CD4-positive, alpha-beta T cell treated with Interleukin-2 at 100 ng/mL for 4 hours (primary cell): Measurements from ENCODE around the gene SHISA6.

ENCODE experiments used
- DNase-seq: peaks from one replicate; pipeline ENCODE4 v3.0.0-alpha.2; 2020; ENCODE audit warnings: low spot score

SHISA6 gene

GRCh38 chr17:11545002-11545401 is 304.0 kb downstream of the SHISA6 start:
- DNase-seq = no peak

GRCh38 chr17:11545696-11546095 is 304.7 kb downstream of the SHISA6 start:
- no peak for DNase-seq

GRCh38 chr17:11547853-11548252 is 306.8 kb downstream of the SHISA6 start:
- DNase-seq = no peak

GRCh38 chr17:11548398-11548797 is 307.4 kb downstream of the SHISA6 start:
- DNase-seq = no peak

- DNase-seq = no peak
Observed at GRCh38 chr17:11550431-11550830, 309.4 kb downstream of the SHISA6 start.

- DNase-seq = no peak
Observed at GRCh38 chr17:11551442-11551841, 310.4 kb downstream of the SHISA6 start.

GRCh38 chr17:11553135-11553534 is 312.1 kb downstream of the SHISA6 start:
- no peak for DNase-seq

- no peak for DNase-seq
Observed at GRCh38 chr17:11554042-11554441, 313.0 kb downstream of the SHISA6 start.

- DNase-seq = no peak
Observed at GRCh38 chr17:11554542-11554941, 313.5 kb downstream of the SHISA6 start.

GRCh38 chr17:11555530-11555929 is 314.5 kb downstream of the SHISA6 start:
- DNase-seq = no peak

- no peak for DNase-seq
Observed at GRCh38 chr17:11557727-11558452, 316.9 kb downstream of the SHISA6 start.

GRCh38 chr17:11558681-11559234 is 317.7 kb downstream of the SHISA6 start:
- no peak for DNase-seq

- DNase-seq = no peak
Observed at GRCh38 chr17:11559601-11560000, 318.6 kb downstream of the SHISA6 start.

- no peak for DNase-seq
Observed at GRCh38 chr17:11561281-11561680, 320.3 kb downstream of the SHISA6 start.

GRCh38 chr17:11561702-11562101 is 320.7 kb downstream of the SHISA6 start:
- DNase-seq = no peak

- DNase-seq = no peak
Observed at GRCh38 chr17:11564589-11565380, 323.8 kb downstream of the SHISA6 start.

GRCh38 chr17:11565591-11565990 is 324.6 kb downstream of the SHISA6 start:
- no peak for DNase-seq

- DNase-seq = no peak
Observed at GRCh38 chr17:11578998-11579397, 338.0 kb downstream of the SHISA6 start.

- DNase-seq = no peak
Observed at GRCh38 chr17:11580677-11581076, 339.7 kb downstream of the SHISA6 start.

GRCh38 chr17:11582217-11582616 is 341.2 kb downstream of the SHISA6 start:
- DNase-seq = no peak

- DNase-seq = no peak
Observed at GRCh38 chr17:11583306-11583992, 342.4 kb downstream of the SHISA6 start.

- no peak for DNase-seq
Observed at GRCh38 chr17:11589716-11590115, 348.7 kb downstream of the SHISA6 start.
